NCI-H69 (cell line): ENCODE data around the gene TRIM47.

Experiments
- DNase-seq: peaks from one replicate; lab custom pipeline; 2025; lab: John Stamatoyannopoulos, UW

Gene TRIM47

GRCh38 chr17:75832164-75832651 lies 46.2 kb downstream of the TRIM47 start:
- no peak for DNase-seq

- DNase-seq, result no peak
Measured at GRCh38 chr17:75831032-75831571, 47.3 kb downstream of the TRIM47 start.

- peak; percentile 25 for DNase-seq
Measured at GRCh38 chr17:75830164-75831031, 48.0 kb downstream of the TRIM47 start.

GRCh38 chr17:75829747-75830146 lies 48.6 kb downstream of the TRIM47 start:
- no peak for DNase-seq

- no peak for DNase-seq
Measured at GRCh38 chr17:75828741-75829140, 49.6 kb downstream of the TRIM47 start.

- no peak for DNase-seq
Measured at GRCh38 chr17:75828076-75828400, 50.3 kb downstream of the TRIM47 start.

- DNase-seq, result peak; percentile 86
Measured at GRCh38 chr17:75827308-75828075, 50.9 kb downstream of the TRIM47 start.

GRCh38 chr17:75826561-75827307 lies 51.6 kb downstream of the TRIM47 start:
- no peak for DNase-seq

- DNase-seq, result no peak
Measured at GRCh38 chr17:75825748-75826370, 52.5 kb downstream of the TRIM47 start.

- DNase-seq, result no peak
Measured at GRCh38 chr17:75825149-75825552, 53.2 kb downstream of the TRIM47 start.

GRCh38 chr17:75824666-75825065 lies 53.7 kb downstream of the TRIM47 start:
- no peak for DNase-seq
